Measurements from ENCODE around the gene WSB1.

DNA sequence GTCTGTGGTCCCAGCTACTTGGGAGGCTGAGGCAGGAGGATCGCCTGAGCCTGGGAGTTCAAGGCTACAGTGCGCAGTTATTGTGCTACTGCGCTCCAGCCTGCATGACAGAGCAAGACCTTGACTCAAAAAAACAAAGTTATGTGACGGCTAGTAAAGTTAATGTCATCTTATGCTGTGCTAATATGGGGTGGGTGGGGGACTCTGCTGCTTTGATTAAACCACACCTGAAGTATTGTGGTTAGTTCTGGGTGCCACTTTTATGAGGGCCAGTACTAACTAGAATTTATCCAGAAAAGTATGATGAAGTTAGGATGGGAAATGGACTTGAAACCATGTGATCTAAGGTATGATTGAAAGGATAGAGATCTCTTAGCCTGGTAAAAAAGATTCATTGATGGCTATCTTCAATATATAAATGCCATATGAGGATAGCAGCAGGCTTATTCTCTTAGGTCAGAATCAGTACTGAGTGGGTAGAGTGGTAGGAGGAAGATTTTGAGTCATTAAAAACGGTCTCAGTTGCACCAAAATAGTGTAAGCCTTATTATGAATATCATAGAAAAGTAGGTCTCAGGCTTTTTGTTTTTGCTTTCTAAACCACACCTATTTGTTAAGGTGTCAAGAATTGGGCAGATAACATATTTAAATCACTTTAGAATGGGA, 5.6 kb downstream of the WSB1 start:
- TF ChIP-seq CTCF (IDR thresholded peaks at IDR 0.05; ENCODE audit: insufficient read depth, low read length, poor library complexity, severe bottlenecking) (no peak), EZH2phosphoT487 (conservative IDR thresholded peaks at IDR 0.05; ENCODE audit: low read length) (no peak)
